ENCODE results near the gene AP4M1. TPM values are rescaled to one million over a fixed set of nuclear protein-coding genes. Genes with fewer than 3 reads are reported as not detected.

The AP4M1 gene
- total RNA-seq, 4 donors from 2014 or later, result 16.5 to 86.0 (median 54.9) TPM

GRCh38 chr7:100072462-100072861 lies 29.0 kb upstream of the AP4M1 start:
- H3K36me3 ChIP-seq, result peaks cover 10 to 78% (median 48%) of the 10 kb centered on the region in 4 donors
- H3K4me1 ChIP-seq, result peaks cover 0 to 9% (median 7%) of the 10 kb centered on the region in 4 donors
- TF ChIP-seq EP300 (IDR thresholded peaks at IDR 0.05; ENCODE audit: low read depth) (no peak), CTCF (IDR thresholded peaks at IDR 0.05) (no peak), POLR2A (IDR thresholded peaks at IDR 0.05) (no peak), POLR2AphosphoS5 (IDR thresholded peaks at IDR 0.05) (no peak)
- 94 to 98% methylated on average over 9 to 10 of the region's 10 CpGs for WGBS, 2 donors (ENCODE audit: low coverage in 1 of 2)
- intact Hi-C loops (cut with DNase I; ENCODE audit: low total_unique reads), result no loop called here
- no peak for DNase-seq
- no peak overlapping the region for H3K4me3 ChIP-seq
- in situ Hi-C loops (cut with MboI; ENCODE audit: low pct_ligation_motif_present in 1 of 4, low pct_unique_long_range_greater_than_20kb in 1 of 4, low sequenced_read_pairs in 3 of 4), result loop anchor here in 3 of 4 donors (10.0 to 25.0 kb wide), 2 partner anchors 78 to 160 kb away; partner anchors contain the start of gene TRIM4 (in 3 of the 3)
- H3K27ac ChIP-seq, result no peak overlapping the region
- peaks cover 22 to 24% of the 10 kb centered on the region in 2 donors for H3K9me3 ChIP-seq
- no peaks in the 10 kb centered on the region for H3K27me3 ChIP-seq

- DNase-seq, result no peak
- TF ChIP-seq EP300 (IDR thresholded peaks at IDR 0.05; ENCODE audit: low read depth) (no peak), CTCF (IDR thresholded peaks at IDR 0.05) (no peak), POLR2A (IDR thresholded peaks at IDR 0.05) (no peak), POLR2AphosphoS5 (IDR thresholded peaks at IDR 0.05) (no peak)
- Histone ChIP-seq H3K4me3 (no peak overlapping the region), H3K36me3 (peaks cover 10 to 76% (median 46%) of the 10 kb centered on the region in 4 donors), H3K4me1 (peaks cover 7 to 32% (median 30%) of the 10 kb centered on the region in 4 donors), H3K27me3 (no peaks in the 10 kb centered on the region), H3K9me3 (peaks cover 22 to 24% of the 10 kb centered on the region in 2 donors), H3K27ac (no peak overlapping the region)
- 85% methylated on average over 7 of the region's 7 CpGs; no CpG with 5 or more reads in 1 of the 2 donors for WGBS, 2 donors (ENCODE audit: low coverage in 1 of 2)
- intact Hi-C loops (cut with DNase I; ENCODE audit: low total_unique reads), result no loop called here
- in situ Hi-C loops (cut with MboI; ENCODE audit: low pct_ligation_motif_present in 1 of 4, low pct_unique_long_range_greater_than_20kb in 1 of 4, low sequenced_read_pairs in 3 of 4), result loop anchor here in 3 of 4 donors (10.0 to 25.0 kb wide), 2 partner anchors 80 to 163 kb away; partner anchors contain the start of gene TRIM4 (in 3 of the 3)
These were observed 26.6 kb upstream of the AP4M1 start for GRCh38 chr7:100074841-100075240.

- in situ Hi-C loops (cut with MboI; ENCODE audit: low pct_ligation_motif_present in 1 of 4, low pct_unique_long_range_greater_than_20kb in 1 of 4, low sequenced_read_pairs in 3 of 4) (loop anchor here in 1 of 4 donors (10.0 kb wide), 1 partner anchor 81 kb away; no protein-coding TSS in a partner anchor), intact Hi-C loops (cut with DNase I; ENCODE audit: low total_unique reads) (no loop called here)
- no peak overlapping the region for H3K4me3 ChIP-seq
- H3K27me3 ChIP-seq, result no peaks in the 10 kb centered on the region
- 97% methylated on average over 4 to 6 of the region's 6 CpGs for WGBS, 2 donors (ENCODE audit: low coverage in 1 of 2)
- peaks cover 10 to 71% (median 43%) of the 10 kb centered on the region in 4 donors for H3K36me3 ChIP-seq
- peaks cover 22 to 24% of the 10 kb centered on the region in 2 donors for H3K9me3 ChIP-seq
- TF ChIP-seq POLR2AphosphoS5 (IDR thresholded peaks at IDR 0.05), result no peak
- TF ChIP-seq POLR2A (IDR thresholded peaks at IDR 0.05), result no peak
- no peak for TF ChIP-seq EP300 (IDR thresholded peaks at IDR 0.05; ENCODE audit: low read depth)
- no peak for TF ChIP-seq CTCF (IDR thresholded peaks at IDR 0.05)
- DNase-seq, result no peak
- H3K4me1 ChIP-seq, result peaks cover 13 to 37% (median 35%) of the 10 kb centered on the region in 4 donors
- no peak overlapping the region for H3K27ac ChIP-seq
These were observed 26.0 kb upstream of the AP4M1 start for GRCh38 chr7:100075418-100075817.

- TF ChIP-seq POLR2A (IDR thresholded peaks at IDR 0.05) (no peak), POLR2AphosphoS5 (IDR thresholded peaks at IDR 0.05) (no peak), CTCF (IDR thresholded peaks at IDR 0.05) (no peak), EP300 (IDR thresholded peaks at IDR 0.05; ENCODE audit: low read depth) (no peak)
- H3K27me3 ChIP-seq, result no peaks in the 10 kb centered on the region
- peaks cover 0 to 53% (median 25%) of the 10 kb centered on the region in 4 donors for H3K36me3 ChIP-seq
- H3K4me3 ChIP-seq, result no peak overlapping the region
- in situ Hi-C loops (cut with MboI; ENCODE audit: low pct_ligation_motif_present in 1 of 4, low pct_unique_long_range_greater_than_20kb in 1 of 4, low sequenced_read_pairs in 3 of 4) (loop anchor here in 1 of 4 donors (10.0 kb wide), 1 partner anchor 82 kb away; no protein-coding TSS in a partner anchor), intact Hi-C loops (cut with DNase I; ENCODE audit: low total_unique reads) (no loop called here)
- H3K9me3 ChIP-seq, result peaks cover 5 to 6% of the 10 kb centered on the region in 2 donors
- H3K4me1 ChIP-seq, result peaks cover 15 to 47% (median 46%) of the 10 kb centered on the region in 4 donors
- peak overlapping the region; percentile 94 to 97 (median 96) for H3K27ac ChIP-seq
- DNase-seq, result peak; percentile 35
- 63% methylated on average over 3 to 4 of the region's 4 CpGs for WGBS, 2 donors (ENCODE audit: low coverage in 1 of 2)
These were observed 24.2 kb upstream of the AP4M1 start for GRCh38 chr7:100077205-100077604.
